ENCODE results near the gene TUBA3E.
"Not testable (repeated sequence)": the region's sequence is repeated elsewhere in the genome, so short reads cannot be mapped to it uniquely, and the experiment has no call there.

The TUBA3E gene

DNA sequence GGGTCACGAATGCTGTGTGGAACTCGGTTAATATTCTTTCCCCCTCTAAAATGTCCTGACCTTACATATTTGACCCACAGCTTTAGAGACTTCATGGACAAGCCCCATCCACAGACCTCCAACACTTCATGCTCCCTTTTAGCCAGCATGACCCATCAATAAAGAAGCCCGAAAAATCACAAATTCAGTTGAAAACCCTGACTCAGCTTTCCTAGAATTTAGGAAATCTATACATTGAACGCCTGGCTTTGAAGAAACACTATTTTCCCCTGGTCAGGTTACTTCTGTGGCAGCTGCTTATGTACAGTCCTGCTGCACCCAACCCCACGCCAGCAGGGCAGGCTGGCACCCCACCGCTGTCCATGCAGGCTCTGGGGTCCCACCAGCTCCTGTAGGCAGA, 6.9 kb downstream of the TUBA3E start:
- DNase-seq (ENCODE audit: low read depth, low spot score) = not testable (repeated sequence)

DNA sequence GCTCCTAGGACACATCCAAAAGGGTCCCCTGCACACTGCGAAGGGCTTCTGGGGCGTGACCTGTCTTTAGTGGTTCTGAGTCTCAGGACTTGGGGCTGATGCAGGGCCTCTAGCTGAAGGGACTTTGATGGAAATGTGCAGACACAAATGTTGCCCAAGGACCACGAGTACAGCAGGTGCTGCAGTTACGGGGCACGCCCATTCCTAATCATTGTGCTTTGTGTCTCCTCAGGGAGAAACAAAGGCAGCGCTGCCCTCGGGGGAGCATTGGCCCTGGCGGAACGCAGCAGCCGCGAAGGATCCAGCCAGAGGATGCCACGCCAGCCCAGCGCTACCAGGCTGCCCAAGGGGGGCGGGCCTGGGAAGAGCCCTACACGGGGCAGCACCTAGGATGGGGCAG, 8.0 kb downstream of the TUBA3E start:
- DNase-seq (ENCODE audit: low read depth, low spot score) = no peak

DNA sequence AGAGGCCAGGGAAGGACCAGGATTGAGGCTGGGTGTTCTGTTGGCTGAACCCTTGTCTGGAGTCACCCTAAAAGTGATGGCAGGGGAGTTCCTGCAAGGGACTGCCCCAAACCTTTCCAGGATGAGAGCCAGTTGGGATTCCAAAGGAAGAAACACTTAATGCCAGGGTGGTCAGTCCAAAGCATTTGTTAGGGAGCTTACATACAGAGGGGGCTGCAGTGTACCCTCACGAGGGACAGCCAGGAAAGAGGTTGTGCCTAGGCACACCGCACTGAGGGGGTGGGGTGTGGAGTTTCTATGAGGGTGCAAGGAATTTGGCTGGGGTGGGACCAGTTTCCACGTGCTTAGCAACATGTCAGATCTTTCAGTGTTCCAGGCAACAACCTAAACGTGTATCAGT, 9.3 kb downstream of the TUBA3E start:
- not testable (repeated sequence) for DNase-seq (ENCODE audit: low read depth, low spot score)

DNA sequence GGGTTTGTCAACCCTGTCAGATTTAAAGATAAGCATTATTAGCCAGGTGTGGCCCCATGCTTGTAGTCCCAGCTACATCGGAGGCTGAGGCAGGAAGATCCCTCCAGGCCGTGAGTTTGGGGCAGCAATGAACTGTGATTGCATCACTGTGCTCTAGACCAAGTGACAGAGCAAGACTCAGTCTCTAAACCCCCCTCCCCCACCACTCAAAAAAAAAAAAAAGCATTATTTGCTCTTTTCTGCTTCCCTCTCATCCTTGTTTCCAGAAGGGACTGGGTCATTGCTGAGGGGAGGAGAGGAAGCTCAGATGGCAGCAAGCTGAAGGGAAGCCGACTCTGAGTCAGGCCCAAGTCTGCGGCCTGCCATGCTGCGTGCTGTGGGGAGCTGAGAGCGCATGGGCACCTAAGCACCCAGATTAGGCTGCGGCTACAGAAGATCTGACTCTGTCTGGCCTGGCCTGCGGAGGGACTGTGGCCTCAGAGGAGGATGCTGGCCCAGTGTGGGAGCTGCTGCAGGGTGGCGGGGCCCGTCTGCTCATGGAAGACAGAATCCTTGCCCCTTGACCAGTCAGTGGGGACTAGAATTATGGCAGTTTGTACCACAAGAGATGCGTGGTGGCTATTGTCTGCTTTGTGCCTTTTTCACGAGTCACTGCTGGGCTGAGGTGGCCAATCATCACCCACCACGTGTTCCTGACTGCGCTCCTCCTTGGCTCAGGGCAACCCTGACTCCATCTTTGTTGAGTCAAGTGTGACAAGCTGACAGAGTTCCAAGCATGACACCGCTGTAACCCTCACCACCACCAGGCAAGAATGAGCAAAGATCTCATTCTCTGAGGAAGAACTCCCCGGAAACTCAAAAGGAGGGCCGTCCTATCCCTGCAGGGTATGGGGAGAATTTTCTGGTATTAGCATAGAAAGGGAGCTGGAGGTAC, 10.1 kb downstream of the TUBA3E start:
- not testable (repeated sequence) for DNase-seq (ENCODE audit: low read depth, low spot score)

DNA sequence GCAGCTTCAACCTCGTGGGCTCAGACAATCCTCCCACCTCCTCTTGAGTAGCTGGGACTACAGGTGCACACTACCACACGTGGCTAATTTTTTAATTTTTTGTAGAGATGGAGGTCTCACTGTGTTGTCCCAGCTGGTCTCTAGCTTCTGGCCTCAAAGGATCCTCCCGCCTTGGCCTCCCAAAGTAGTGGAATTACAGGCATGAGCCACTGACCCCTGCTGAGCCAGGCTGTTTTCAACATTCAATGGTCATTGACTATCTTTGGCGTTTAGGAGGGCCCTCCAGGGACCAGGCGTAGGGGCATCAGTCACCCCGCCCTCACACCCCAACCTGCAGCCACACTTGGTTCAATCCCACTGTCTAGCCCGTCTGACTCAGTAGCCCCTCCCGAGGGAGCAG, 11.0 kb downstream of the TUBA3E start:
- DNase-seq (ENCODE audit: low read depth, low spot score) = no peak

DNA sequence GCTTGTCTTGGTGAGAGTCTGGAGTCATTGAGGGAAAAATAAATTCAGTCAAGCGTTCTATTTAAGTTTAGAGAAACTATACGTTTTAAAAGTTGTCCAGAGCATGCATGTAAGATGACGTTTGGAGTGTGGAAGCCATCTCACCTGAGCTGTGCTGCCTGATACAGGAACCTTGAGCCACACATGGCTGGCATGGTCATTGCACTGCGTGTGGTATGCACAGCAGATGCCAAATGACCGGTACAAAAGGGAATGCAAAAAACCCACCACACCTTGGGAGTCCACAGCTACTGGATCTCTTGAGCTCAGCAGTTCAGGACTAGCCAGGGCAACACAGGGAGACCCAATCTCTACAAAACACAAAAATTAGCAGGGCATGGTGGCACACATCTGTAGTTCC, 11.8 kb downstream of the TUBA3E start:
- no peak for DNase-seq (ENCODE audit: low read depth, low spot score)

DNA sequence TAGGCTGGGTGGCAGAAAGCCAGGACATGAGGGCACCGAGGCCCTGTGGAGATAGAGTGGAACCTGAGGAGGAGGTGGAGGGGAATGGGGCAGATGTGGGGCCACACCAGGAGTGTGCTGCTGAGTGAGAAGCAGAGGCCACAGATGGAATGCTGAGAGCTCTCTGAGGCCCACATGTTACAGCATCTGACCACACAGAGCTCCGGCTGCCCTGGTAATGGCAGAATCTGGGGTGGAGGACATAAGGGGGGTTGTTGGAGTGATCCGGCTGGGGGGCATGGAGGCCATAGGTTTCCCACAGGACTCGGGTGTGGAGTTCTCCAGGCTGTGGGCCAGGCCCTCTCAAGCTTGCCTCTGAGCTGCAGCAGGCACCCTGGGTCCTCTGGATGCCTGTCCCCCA, 12.3 kb downstream of the TUBA3E start:
- DNase-seq (ENCODE audit: low read depth, low spot score) = no peak

DNA sequence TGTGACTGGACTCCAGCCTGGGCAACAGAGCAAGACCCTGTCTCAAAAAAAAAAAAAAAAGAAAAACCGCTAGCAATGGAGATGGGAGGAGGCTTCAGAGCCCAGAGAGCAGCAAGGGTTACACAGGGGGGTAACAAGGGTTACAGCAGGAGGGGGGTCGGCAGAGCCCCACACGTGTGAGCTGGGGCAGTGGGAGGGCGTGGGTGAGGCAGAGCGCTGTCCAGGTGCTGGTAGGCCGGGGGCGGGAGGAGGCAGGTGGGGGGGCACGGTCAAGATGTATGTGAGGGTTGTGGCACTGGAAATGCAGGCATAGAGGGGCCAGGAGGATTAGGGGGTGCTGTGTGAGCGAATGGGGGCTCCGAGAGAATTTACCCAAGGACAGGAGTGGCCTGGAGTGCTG, 12.8 kb downstream of the TUBA3E start:
- no peak for DNase-seq (ENCODE audit: low read depth, low spot score)

DNA sequence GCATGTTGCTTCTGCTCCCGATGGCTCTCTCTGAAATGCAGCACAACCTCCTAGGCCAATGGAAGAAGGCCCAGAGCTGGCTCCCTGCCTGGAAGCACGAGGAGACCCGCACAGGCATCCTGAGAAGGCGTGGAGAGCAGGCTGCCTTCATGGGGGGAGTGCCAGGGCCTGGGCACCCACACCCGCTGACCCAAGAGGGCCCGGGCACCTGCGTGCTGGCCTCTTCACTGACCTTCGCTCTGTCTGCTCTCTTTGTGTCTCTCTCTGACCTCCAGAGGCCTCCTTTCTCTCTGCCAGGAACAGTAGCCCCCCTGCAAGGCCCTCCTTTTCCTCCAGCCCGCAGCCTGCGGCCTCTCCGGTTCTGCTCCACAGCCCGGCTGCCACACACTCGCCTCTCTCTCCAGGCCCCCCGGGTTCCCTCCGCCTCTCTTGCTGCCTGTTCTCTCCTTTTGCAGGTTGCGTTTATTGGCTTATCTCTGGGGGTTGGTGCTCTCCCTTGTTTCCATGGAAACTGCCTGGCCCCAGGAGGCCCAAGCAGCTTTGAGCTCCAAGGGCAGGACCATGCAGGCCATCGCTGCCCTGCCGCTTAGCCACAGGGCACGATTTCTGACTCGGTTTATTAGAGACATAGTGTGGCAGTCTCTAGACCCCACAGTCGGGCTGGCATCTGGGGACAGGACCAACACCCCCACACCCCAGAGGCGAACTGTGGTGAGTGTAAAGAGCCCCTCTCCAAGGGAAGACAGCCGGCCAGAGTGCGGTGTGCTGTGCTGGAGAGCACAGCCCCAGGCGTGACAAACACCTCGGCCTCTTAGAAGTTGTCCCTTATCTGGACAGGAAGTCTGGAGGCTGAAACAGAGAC, 14.5 kb downstream of the TUBA3E start:
- DNase-seq (ENCODE audit: low read depth, low spot score) = no peak

DNA sequence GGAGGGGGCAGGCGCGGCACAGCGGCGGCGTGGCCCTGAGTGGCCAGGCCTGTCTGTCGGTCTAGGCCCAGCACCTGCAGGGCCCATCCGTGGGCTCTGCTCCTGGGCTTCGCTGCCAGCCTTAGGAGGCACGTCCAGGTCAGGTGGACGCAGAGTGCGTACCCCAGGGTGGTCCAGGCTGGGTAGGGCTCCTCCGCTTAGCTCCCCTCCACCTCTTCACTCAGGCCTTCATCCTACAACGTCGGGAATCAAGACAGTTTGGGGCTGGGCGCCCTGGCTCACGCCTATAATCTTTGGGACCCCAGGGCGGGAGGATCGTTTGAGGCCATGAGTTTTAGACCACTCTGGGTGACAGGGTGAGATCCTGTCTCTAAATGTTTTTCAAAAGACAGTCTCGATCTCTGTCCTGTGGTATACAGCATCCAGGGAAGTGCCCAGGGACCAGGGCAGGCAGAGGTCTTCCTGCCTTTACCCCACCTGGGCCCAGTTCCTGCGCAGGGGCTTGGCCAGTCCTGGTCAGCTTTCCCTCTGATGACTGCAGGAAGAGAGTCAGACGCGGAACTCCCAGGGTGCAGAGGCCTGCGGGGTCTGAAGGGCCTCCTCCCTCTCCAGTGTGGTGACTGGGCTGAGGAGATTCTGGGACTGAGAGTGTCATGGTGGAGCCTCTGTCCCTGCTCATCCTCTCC, 15.3 kb downstream of the TUBA3E start:
- not testable (repeated sequence) for DNase-seq (ENCODE audit: low read depth, low spot score)

DNA sequence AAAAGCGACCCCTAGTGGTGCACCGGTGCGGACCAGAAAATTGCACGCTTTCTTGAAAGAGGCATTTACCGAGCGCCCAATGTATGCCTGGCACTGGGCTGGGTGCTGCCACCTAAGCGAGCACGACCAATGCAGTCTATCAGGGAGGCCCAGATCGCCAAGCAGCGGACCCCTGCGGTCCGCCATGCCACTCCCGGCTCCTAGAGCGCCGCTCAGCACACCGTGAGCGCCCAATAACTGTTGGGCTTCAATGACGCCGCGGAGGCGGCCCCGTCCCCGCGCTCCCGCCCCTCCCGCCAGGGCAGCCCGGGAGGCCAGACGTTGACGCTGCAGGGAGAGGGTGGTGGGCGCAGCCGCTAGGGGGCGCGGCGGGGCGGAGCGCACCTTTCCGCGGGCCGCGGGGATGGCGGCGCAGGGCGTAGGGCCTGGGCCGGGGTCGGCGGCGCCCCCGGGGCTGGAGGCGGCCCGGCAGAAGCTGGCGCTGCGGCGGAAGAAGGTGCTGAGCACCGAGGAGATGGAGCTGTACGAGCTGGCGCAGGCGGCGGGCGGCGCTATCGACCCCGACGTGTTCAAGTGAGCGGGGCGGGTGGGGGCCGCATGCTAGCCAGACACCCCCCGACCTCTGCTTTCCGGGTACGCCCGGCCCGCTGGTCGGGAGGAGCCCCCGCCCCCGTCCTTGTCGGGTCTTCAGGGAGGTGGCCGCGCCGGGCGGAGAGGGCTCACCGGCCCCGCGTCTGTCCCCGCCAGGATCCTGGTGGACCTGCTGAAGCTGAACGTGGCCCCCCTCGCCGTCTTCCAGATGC, 16.2 kb downstream of the TUBA3E start, which contains the start of gene MZT2B:
TSS of gene MZT2B (plus strand) at position 383 of the 803 bp plus-strand sequence. CDS start at position 404, 21 bp downstream.
- DNase-seq (ENCODE audit: low read depth, low spot score) = peak; percentile 82

DNA sequence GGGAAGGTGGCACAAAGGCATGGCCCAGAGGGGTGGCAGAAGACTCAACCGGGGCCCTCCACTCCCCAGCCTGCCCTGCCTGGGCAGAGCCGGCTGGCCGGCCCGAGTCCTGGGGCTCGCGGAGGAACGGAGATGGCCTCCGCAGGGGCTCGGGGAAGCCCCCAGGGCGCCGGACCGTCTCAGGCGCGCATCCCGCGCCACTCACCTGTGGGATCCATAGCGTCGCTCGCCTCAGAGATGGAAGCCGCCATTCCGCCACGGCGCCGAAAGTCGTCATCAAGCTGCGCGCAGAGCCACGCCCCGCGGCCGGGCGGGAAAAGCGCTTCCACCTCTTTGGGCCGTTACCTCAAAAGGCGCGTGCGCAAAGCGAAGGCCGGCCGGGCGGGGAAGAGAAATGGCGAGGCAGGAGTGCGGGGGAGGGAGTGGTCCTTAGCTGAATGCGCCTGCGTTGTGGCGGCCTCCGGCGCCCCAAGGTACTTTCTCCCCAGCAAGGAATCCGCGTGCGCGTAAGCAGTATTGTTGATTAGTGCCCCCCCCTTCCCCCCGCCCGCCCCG, 16.8 kb downstream of the TUBA3E start, which contains the start of gene SMPD4:
TSS of gene SMPD4 (minus strand) at position 278 of the 555 bp plus-strand sequence. CDS start 5,010 bp downstream, outside the sequence.
- peak; percentile 97 for DNase-seq (ENCODE audit: low read depth, low spot score)

DNA sequence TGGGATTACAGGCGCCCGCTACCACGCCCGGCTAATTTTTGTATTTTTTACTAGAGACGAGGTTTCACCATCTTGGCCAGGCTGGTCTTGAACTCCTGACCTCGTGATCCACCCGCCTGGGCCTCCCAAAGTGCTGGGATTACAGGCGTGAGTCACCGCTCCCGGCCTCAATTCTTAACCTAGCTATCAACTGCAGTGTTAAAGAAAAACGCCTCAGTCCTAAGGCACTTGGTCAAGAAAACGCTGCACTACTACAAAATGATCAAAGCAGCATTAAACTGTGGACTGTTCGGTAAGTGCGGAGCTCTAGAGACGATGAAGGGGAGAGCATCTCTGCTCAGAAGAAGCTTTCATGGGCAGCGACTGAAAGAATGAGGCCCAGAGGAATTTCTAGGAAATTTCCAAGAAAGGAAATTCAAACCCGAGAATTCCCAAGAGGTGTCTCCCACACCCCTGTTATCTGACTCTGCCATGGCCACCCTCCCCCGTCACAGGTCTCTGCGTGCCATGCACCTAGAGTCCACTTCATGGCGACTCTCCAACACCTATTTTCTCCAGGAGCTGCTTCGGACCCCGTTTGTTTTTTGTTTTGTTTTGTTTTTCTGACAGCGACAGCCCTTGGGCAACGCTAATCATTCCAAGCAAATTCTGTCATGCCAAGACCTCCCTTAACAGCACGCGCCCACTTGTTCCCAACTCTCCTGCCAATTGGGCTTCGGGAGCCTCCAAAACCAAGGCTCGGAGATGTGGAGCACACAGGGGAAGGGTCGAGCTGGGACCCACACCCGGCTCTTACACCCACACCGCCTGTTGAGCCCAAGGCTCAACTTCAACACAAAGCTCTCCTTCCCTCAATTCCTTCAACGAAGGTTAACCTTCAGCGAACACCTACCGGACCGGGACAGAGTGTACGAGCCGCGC, 17.6 kb downstream of the TUBA3E start:
- not testable (repeated sequence) for DNase-seq (ENCODE audit: low read depth, low spot score)

DNA sequence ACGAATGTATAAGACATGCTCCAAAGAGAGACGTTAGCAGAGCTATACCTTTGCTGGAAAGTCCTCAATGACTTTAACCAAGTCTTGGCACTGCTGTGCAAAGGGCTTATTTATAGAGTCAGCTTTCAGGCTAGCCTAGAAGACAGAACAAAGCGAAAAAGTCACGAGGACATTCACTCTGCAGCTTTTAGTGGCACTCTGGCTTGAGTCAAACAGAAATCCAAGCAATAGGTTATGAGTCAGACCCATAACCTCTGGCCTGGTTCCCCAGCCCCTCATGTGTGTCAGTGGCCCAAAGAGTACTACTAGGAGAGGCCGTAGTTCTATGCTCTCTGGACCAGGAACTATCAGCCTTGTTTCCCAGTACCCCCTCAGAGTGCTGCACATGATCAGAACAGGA, 23.4 kb downstream of the TUBA3E start:
- DNase-seq (ENCODE audit: low read depth, low spot score) = not testable (repeated sequence)

DNA sequence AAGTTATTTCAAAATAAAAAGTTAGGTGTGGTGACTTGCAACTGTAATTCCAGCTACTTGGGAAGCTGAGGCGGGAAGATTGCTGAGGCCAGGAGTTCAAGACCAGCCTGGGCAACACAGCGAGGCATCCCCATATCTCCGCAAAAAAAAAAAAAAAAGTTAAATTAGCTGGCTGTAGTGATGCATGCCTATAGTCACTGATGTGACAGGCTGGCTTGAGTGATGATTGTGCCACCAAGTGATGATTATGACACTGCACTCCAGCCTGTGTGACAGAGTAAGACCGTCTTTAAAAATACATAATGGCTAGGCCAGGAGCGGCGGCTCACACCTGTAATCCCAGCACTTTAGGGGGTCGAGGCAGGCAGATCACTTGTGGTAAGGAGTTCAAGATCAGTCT, 28.3 kb downstream of the TUBA3E start:
- no peak for DNase-seq (ENCODE audit: low read depth, low spot score)

DNA sequence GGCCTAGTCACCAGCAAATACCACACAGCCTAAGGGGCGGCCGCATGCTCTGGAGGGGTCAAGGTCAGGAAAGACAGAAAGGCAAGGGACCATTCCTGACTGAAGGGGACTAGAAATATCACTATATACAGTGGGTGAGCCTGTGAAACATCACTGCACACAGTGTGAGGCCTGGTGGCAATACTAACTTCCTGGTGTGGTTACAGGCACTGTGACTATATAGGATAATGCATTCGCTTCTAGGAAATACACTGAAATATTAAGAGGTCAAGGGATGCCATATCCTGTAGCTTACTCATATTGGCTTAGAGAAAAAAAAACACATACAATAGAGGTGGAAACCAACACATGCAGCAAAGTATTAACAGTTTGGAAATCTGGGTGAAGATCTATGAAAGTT, 29.1 kb downstream of the TUBA3E start:
- not testable (repeated sequence) for DNase-seq (ENCODE audit: low read depth, low spot score)

DNA sequence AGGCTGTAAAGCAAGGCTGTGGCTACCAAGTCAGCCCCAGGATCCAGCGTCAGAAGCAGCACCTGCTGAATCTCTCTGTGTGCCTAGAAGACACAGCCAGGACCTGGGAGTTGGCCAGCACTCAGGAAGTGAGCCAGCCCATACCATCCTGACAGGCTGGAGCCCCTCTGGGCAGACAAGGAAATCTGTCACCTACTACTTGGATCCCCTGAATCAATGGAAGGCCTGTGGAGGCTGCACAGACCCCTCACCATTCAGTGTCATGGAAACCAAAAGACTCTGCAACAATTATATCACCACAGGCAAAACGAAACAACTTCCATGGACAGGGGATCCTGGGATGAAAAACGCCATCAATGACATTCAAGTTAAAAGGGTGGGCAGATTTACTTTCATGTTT, 31.6 kb downstream of the TUBA3E start:
- not testable (repeated sequence) for DNase-seq (ENCODE audit: low read depth, low spot score)

DNA sequence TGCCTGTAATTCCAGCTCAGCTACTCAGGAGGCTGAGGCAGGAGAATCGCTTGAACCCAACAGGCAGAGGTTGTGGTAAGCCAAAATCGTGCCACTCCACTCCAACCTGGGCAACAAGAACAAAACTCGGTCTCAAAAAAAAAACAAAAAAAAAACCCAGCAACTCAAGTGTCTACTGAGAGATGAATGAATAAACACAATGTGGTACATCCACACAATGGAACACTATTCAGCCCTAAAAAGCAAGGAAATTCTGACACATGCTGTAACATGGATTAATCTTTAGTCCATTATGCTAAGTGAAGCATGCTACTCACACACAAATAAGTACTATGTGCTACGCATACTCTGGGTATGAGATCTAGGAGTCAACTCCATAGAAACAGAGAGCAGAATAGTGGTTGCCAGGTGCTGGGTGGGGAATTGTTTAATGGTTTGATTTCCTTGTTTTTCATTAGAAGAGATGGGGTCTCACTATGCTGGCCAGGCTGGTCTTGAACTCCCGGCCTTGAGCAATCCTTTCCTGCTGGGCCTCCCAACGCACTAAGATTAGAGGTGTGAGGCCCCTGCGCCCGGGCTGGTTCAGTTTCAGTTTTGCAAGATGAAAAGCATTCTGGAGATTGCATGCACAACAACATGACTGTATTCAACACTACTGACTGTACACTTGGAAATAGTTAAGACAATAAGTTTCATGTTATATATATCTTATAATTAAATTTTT, 32.8 kb downstream of the TUBA3E start:
- no peak for DNase-seq (ENCODE audit: low read depth, low spot score)

DNA sequence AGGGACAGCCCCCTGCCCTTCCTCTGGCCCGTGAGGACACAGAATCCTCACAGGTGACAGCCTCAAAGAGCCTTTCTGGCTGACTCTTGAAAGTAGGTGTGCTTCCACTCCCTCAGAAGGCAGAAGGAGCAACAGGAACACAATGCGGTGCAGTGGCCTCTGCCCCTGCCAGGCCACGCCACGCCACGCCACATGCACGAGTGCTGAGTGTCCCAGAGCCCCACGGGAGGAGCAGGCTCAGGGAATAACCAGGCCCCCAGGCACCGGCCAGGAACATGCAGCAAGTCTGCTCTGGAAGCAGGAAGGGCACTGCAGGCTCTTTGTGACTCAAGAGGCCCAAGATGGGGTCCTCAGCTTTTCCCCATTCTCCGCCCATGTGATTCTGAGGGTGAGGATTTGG, 35.3 kb downstream of the TUBA3E start:
- no peak for DNase-seq (ENCODE audit: low read depth, low spot score)

All from activated CD4-positive, CD25-positive, alpha-beta regulatory T cell treated with anti-CD3 and anti-CD28 coated beads, Interleukin-2, amount 50 U/mL, for 16 hours (primary cell).